Measurements from ENCODE around the gene NLRP5. TPM values are rescaled to one million over a fixed set of nuclear protein-coding genes. Genes with fewer than 3 reads are reported as not detected.

Gene NLRP5
- total RNA-seq (2014; rRNA removed): not detected in 2 replicates
- Bru-seq, nascent RNA: not detected
- BruChase-seq, experiment 1, labeled RNA remaining after a 6-hour chase: not detected
- BruChase-seq, experiment 2, labeled RNA remaining after a 2-hour chase: not detected
- long read RNA-seq: 0 reads

GRCh38 chr19:55986487-55986886 is at the start of gene NLRP5:
Gene NLRP5 (plus strand): TSS chr19:55986775.
- TF ChIP-seq CTCF (conservative IDR thresholded peaks at IDR 0.05; ENCODE audit: low read depth, low read length): no peak
- no peak for TF ChIP-seq EZH2phosphoT487 (IDR thresholded peaks at IDR 0.05; ENCODE audit: borderline replicate concordance, low read length)
- TF ChIP-seq EZH2 (IDR thresholded peaks at IDR 0.05; ENCODE audit: low read length, unreplicated experiment): no peak
- H4K20me1 ChIP-seq (ENCODE audit: low read length): no peaks in the 10 kb centered on the region
- no peak within 1 kb of the TSS for H3K4me3 ChIP-seq (ENCODE audit: low read length)
- intact Hi-C loops (cut with micrococcal nuclease): no loop called here
- no TSS peak for BruUV-seq (replicated peaks)
- no peaks in the 10 kb centered on the region for H3K9me3 ChIP-seq (ENCODE audit: low read length)
- ChIA-PET POLR2A (ENCODE audit: unreplicated experiment) (no interaction called here), CTCF (no interaction called here)
- H3K9me2 ChIP-seq (replicated peaks; ENCODE audit: low read length): no peaks in the 10 kb centered on the region
- no peaks in the 10 kb centered on the region for H3K36me3 ChIP-seq (ENCODE audit: low read depth, low read length)
- ATAC-seq (no peak), DNase-seq (no peak)
- H3K4me2 ChIP-seq (ENCODE audit: low read length): no peak within 1 kb of the TSS
- no peak within 1 kb of the TSS for H3K9ac ChIP-seq (ENCODE audit: low read length)
- H3K27me3 ChIP-seq (ENCODE audit: low read length): peaks cover 39% of the 10 kb centered on the region
- no peaks in the 10 kb centered on the region for H3F3A ChIP-seq (ENCODE audit: low read length, unreplicated experiment)
- H3K79me2 ChIP-seq (ENCODE audit: low read length): no peaks in the 10 kb centered on the region
- no peak within 1 kb of the TSS for H2AFZ ChIP-seq (ENCODE audit: low read length)
- H3K4me1 ChIP-seq (ENCODE audit: insufficient read depth, low read length): no peaks in the 10 kb centered on the region
- no peak within 1 kb of the TSS for H3K27ac ChIP-seq (ENCODE audit: low read length)

GRCh38 chr19:55939206-55939605 is 47.4 kb upstream of the NLRP5 start:
- no TSS peak for BruUV-seq (replicated peaks)
- Histone ChIP-seq H3K4me3 (ENCODE audit: low read length) (no peak overlapping the region), H3K36me3 (ENCODE audit: low read depth, low read length) (no peaks in the 10 kb centered on the region), H2AFZ (ENCODE audit: low read length) (no peak overlapping the region), H3F3A (ENCODE audit: low read length, unreplicated experiment) (no peaks in the 10 kb centered on the region), H3K79me2 (ENCODE audit: low read length) (no peaks in the 10 kb centered on the region), H3K9me2 (replicated peaks; ENCODE audit: low read length) (no peaks in the 10 kb centered on the region), H3K9ac (ENCODE audit: low read length) (no peak overlapping the region), H3K9me3 (ENCODE audit: low read length) (no peaks in the 10 kb centered on the region), H4K20me1 (ENCODE audit: low read length) (no peaks in the 10 kb centered on the region), H3K4me2 (ENCODE audit: low read length) (no peak overlapping the region), H3K4me1 (ENCODE audit: insufficient read depth, low read length) (no peaks in the 10 kb centered on the region), H3K27me3 (ENCODE audit: low read length) (peaks cover 62% of the 10 kb centered on the region), H3K27ac (ENCODE audit: low read length) (no peak overlapping the region)
- DNase-seq (no peak), ATAC-seq (no peak)
- ChIA-PET CTCF (no interaction called here), POLR2A (ENCODE audit: unreplicated experiment) (no interaction called here)
- intact Hi-C loops (cut with micrococcal nuclease): no loop called here
- TF ChIP-seq EZH2phosphoT487 (IDR thresholded peaks at IDR 0.05; ENCODE audit: borderline replicate concordance, low read length) (no peak), CTCF (conservative IDR thresholded peaks at IDR 0.05; ENCODE audit: low read depth, low read length) (no peak), EZH2 (IDR thresholded peaks at IDR 0.05; ENCODE audit: low read length, unreplicated experiment) (no peak)

DNA sequence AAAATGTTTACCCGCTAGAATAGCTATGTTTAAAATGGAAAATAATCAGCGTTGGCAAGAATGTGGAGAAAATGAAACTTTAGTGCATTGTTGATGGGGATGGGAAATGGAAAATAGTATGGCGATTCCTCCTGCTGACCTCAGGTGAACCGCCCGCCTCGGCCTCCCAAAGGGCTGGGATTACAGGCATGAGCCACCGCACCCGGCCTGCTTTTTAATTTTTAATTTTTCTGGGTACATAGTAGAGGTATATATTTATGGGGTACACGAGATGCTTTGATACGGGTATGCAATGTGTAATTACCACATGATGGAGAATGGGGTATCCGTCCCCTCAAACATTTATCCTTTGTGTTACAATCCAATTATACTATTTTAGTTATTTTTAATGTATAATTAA is 46.3 kb upstream of the NLRP5 start:
- POLR2A ChIA-PET (ENCODE audit: unreplicated experiment): no interaction called here
- H3F3A ChIP-seq (ENCODE audit: low read length, unreplicated experiment): no peaks in the 10 kb centered on the region
- H3K4me1 ChIP-seq (ENCODE audit: insufficient read depth, low read length): no peaks in the 10 kb centered on the region
- ATAC-seq: no peak
- TF ChIP-seq EZH2 (IDR thresholded peaks at IDR 0.05; ENCODE audit: low read length, unreplicated experiment): no peak
- H2AFZ ChIP-seq (ENCODE audit: low read length): no peak overlapping the region
- H3K27ac ChIP-seq (ENCODE audit: low read length): no peak overlapping the region
- CTCF ChIA-PET: no interaction called here
- DNase-seq: no peak
- H3K79me2 ChIP-seq (ENCODE audit: low read length): no peaks in the 10 kb centered on the region
- no peak overlapping the region for H3K9ac ChIP-seq (ENCODE audit: low read length)
- peaks cover 51% of the 10 kb centered on the region for H3K27me3 ChIP-seq (ENCODE audit: low read length)
- H3K9me2 ChIP-seq (replicated peaks; ENCODE audit: low read length): no peaks in the 10 kb centered on the region
- intact Hi-C loops (cut with micrococcal nuclease): no loop called here
- BruUV-seq (replicated peaks): no TSS peak
- H3K4me2 ChIP-seq (ENCODE audit: low read length): no peak overlapping the region
- no peaks in the 10 kb centered on the region for H4K20me1 ChIP-seq (ENCODE audit: low read length)
- no peaks in the 10 kb centered on the region for H3K36me3 ChIP-seq (ENCODE audit: low read depth, low read length)
- H3K4me3 ChIP-seq (ENCODE audit: low read length): no peak overlapping the region
- no peaks in the 10 kb centered on the region for H3K9me3 ChIP-seq (ENCODE audit: low read length)
